Endothelial cell of umbilical vein (primary cell): ENCODE measurements around the gene PROX1. TPM values are rescaled to one million over a fixed set of nuclear protein-coding genes. Genes with fewer than 3 reads are reported as not detected.

ENCODE experiments used
- BruUV-seq: library from RNA; stranded (reverse); fragments of 400-500 nt; replicated peaks from 2 replicates; lab custom pipeline; 2021; lab: Mats Ljungman, UMichigan
- CTCF ChIA-PET: fragments of 300-600, 350-600 bp; sonication (Branson Sonifier 250); formaldehyde crosslinking; loops from one replicate; lab custom pipeline; 2021; ENCODE audit warnings: antibody characterized with exemption, inconsistent platforms; lab: Charles Lee
- POLR2A ChIA-PET: fragments of 300-600, 350-600 bp; sonication (Branson Sonifier 250); formaldehyde crosslinking; loops from one replicate; lab custom pipeline; 2021; ENCODE audit warnings: antibody characterized with exemption, inconsistent platforms; lab: Charles Lee
- DNase-seq: peaks from one replicate; pipeline ENCODE4 v3.0.0-alpha.2; 2011; ENCODE audit warnings: low read depth, low spot score
- FAIRE-seq: peaks from 2 replicates; lab custom pipeline; 2011; peaks lifted over from hg19 to GRCh38; lab: Jason Lieb, UNC
- H2AFZ ChIP-seq: 2 replicates; pipeline ENCODE4 v1.6.0; 2012; ENCODE audit warnings: low read depth, low read length, control low read depth, inconsistent platforms
- H3K27ac ChIP-seq: 2 replicates; pipeline ENCODE4 v1.5.1; 2011; ENCODE audit warnings: low read depth, mild to moderate bottlenecking, control low read depth, low read length, moderate library complexity; ENCODE audit not compliant: insufficient read depth
- H3K27me3 ChIP-seq, 2 experiments: 2 replicates each; pipeline versions ENCODE4 v1.6.0 to v1.6.1; 2011; ENCODE audit warnings: low read length in 2 of 2, mixed read lengths in 1 of 2; ENCODE audit not compliant: control insufficient read depth in 2 of 2, insufficient read depth in 2 of 2
- H3K36me3 ChIP-seq, 2 experiments: 2 replicates in 1 of 2; 3 replicates in 1 of 2; pipeline ENCODE4 v1.5.1; 2011; ENCODE audit warnings: low read length in 2 of 2, mild to moderate bottlenecking in 1 of 2, moderate library complexity in 1 of 2; ENCODE audit not compliant: control insufficient read depth in 2 of 2, insufficient read depth in 2 of 2; ENCODE audit errors: extremely low read depth in 1 of 2
- H3K4me1 ChIP-seq: 3 replicates; pipeline ENCODE4 v1.5.1; 2011; ENCODE audit warnings: mild to moderate bottlenecking, low read length; ENCODE audit not compliant: control insufficient read depth, insufficient read depth; ENCODE audit errors: extremely low read depth
- H3K4me2 ChIP-seq: 2 replicates; pipeline ENCODE4 v1.6.1; 2011; ENCODE audit warnings: low read length, control low read depth, mixed read lengths; ENCODE audit not compliant: insufficient read depth
- H3K4me3 ChIP-seq, 3 experiments: fragments of 200-600 bp in 1 of 3; sonication (generic), shearing (Covaris generic) in 1 of 3; replicated peaks in 1 of 3; 2 replicates each; pipeline ENCODE4 v1.5.1; 2011 to 2016; ENCODE audit warnings: control low read depth in 3 of 3, low read length in 3 of 3, mild to moderate bottlenecking in 2 of 3, inconsistent platforms in 1 of 3, low read depth in 1 of 3, moderate library complexity in 1 of 3; ENCODE audit not compliant: insufficient read depth in 1 of 3
- H3K79me2 ChIP-seq: 2 replicates; pipeline ENCODE4 v1.6.0; 2012; ENCODE audit warnings: low read length, inconsistent platforms; ENCODE audit not compliant: control insufficient read depth, insufficient read depth
- H3K9ac ChIP-seq: replicated peaks from 2 replicates; pipeline ENCODE3; 2011; ENCODE audit warnings: low read length, control low read depth; ENCODE audit not compliant: insufficient read depth; ENCODE audit errors: extremely low read depth
- H3K9me1 ChIP-seq: replicated peaks from 3 replicates; pipeline ENCODE4 v1.6.0; 2011; ENCODE audit warnings: mild to moderate bottlenecking, low read length; ENCODE audit not compliant: control insufficient read depth, insufficient read depth; ENCODE audit errors: extremely low read depth
- H3K9me3 ChIP-seq: replicated peaks from 2 replicates; pipeline ENCODE4 v1.5.1; 2012; ENCODE audit warnings: low read length, inconsistent platforms; ENCODE audit not compliant: control insufficient read depth, insufficient read depth
- H4K20me1 ChIP-seq: replicated peaks from 2 replicates; pipeline ENCODE3; 2011; ENCODE audit warnings: mild to moderate bottlenecking, low read length; ENCODE audit not compliant: control insufficient read depth, insufficient read depth; ENCODE audit errors: extremely low read depth
- EZH2 ChIP-seq: IDR thresholded peaks from 2 replicates; pipeline ENCODE4 v1.6.1; 2012; ENCODE audit warnings: borderline replicate concordance, low read depth, mild to moderate bottlenecking, moderate library complexity, low read length, inconsistent platforms; ENCODE audit not compliant: severe bottlenecking
- MYC ChIP-seq: IDR thresholded peaks from one replicate; pipeline ENCODE4 v1.6.1; 2011; ENCODE audit warnings: mild to moderate bottlenecking, low read depth, low read length
- dilution Hi-C: fragments of 300-500 bp; cut with MboI; formaldehyde crosslinking; loops from one replicate; pipeline ENCODE4 v1.15.0; 2019; ENCODE audit warnings: low sequenced_read_pairs; ENCODE audit not compliant: extremely low pct_ligation_motif_present
- intact Hi-C: fragments of 100-400 bp; cut with micrococcal nuclease; formaldehyde crosslinking; loops from one replicate; pipeline ENCODE4 v1.10.0; 2022
- polyA plus RNA-seq, 4 experiments: library from polyadenylated mRNA; depleted of rRNA in 3 of 4; stranded (reverse) in 3 of 4; unstranded in 1 of 4; fragments of >200 nt; gene quantifications; 2 replicates each; pipeline versions ENCODE4 v1.2.1 to v1.2.3, GENCODE V29; 2011 to 2012; ENCODE audit warnings: missing spikeins in 1 of 4
- total RNA-seq: library from RNA; stranded (reverse); gene quantifications from 2 replicates; pipeline ENCODE4 v1.2.3, GENCODE V29; 2021
- TF ChIP-seq, protein P1 (sequence below), 2 donors: IDR thresholded peaks; 1 replicate in 1 of 2; 2 replicates in 1 of 2; pipeline ENCODE4 v1.5.1; 2011; ENCODE audit warnings: low read length in 2 of 2, mild to moderate bottlenecking in 2 of 2, moderate library complexity in 2 of 2, control low read depth in 1 of 2, inconsistent platforms in 1 of 2, low read depth in 1 of 2; ENCODE audit not compliant: insufficient read depth in 1 of 2; ENCODE audit errors: extremely low read depth in 1 of 2

Gene PROX1
- total and polyA plus RNA-seq, 2 donors (not counting 3 experiments of a cell fraction or from before 2014, with no cell fraction given) = 2.2 to 4.0 TPM

DNA sequence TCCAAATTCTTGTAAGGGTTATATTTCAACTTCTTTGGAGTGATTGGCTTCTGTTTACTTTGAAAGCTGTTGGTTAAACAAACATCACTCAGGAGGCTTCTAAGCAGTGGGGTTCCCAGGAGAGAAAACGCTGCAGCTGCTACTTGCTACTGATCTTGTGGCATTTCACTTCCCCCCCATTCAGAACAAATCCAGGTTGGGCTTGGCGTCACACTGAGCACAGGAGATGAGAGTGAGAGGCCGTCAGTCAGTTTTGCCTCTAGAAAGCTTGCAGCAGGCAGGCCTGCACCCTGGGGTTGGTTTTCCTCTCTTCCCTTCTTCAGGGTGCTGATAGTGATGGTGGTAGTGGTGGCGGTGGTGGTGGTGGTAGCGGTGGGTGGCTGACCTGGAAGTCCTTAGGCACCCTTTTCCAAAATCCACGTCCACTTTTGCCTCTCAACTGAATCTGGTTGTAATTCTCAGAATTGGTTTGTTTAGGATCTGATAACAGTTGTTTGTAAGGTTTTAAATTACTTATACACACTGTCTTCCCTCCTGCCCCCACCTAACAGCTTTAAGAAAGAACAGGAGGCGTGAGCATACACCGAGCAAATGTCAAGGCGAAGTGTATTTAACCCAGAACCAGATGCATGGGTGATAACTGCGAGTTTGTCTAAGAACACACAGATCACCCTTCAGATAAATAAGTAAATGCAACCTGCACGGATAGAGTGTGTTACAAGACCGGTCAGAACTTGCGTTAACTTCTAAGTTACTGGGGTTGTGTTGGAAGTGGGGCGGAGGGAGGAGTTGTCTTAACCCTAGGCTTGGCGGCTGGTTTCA lies 3.2 kb upstream of the PROX1 start:
- Histone ChIP-seq H3K9ac (no peak overlapping the region), H3K9me1 (no peaks in the 10 kb centered on the region), H3K36me3 (no peaks in the 10 kb centered on the region), H3K27ac (no peak overlapping the region), H3K27me3 (peaks cover 32 to 45% of the 10 kb centered on the region in 2 experiments), H4K20me1 (no peaks in the 10 kb centered on the region), H3K4me1 (peaks cover 19% of the 10 kb centered on the region), H3K4me3 (no peak overlapping the region), H3K79me2 (no peaks in the 10 kb centered on the region), H2AFZ (no peak overlapping the region), H3K4me2 (no peak overlapping the region), H3K9me3 (no peaks in the 10 kb centered on the region)
- no peak for DNase-seq
- no peak for FAIRE-seq
- intact Hi-C loops (loop anchor here (5.0 kb wide), 4 partner anchors 348 to 1583 kb away; partner anchors contain the start of gene KCTD3), dilution Hi-C loops (no loop called here)
- ChIA-PET CTCF (no interaction called here), POLR2A (no interaction called here)
- TF ChIP-seq, protein P1, sequence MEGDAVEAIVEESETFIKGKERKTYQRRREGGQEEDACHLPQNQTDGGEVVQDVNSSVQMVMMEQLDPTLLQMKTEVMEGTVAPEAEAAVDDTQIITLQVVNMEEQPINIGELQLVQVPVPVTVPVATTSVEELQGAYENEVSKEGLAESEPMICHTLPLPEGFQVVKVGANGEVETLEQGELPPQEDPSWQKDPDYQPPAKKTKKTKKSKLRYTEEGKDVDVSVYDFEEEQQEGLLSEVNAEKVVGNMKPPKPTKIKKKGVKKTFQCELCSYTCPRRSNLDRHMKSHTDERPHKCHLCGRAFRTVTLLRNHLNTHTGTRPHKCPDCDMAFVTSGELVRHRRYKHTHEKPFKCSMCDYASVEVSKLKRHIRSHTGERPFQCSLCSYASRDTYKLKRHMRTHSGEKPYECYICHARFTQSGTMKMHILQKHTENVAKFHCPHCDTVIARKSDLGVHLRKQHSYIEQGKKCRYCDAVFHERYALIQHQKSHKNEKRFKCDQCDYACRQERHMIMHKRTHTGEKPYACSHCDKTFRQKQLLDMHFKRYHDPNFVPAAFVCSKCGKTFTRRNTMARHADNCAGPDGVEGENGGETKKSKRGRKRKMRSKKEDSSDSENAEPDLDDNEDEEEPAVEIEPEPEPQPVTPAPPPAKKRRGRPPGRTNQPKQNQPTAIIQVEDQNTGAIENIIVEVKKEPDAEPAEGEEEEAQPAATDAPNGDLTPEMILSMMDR (IDR thresholded peaks at IDR 0.05; ENCODE audit: extremely low read depth in 1 of 2, insufficient read depth in 1 of 2, low read depth in 1 of 2, low read length in 2 of 2) = no peak
- TF ChIP-seq EZH2 (no peak), MYC (no peak)
- no TSS peak for BruUV-seq
